ENCODE measurements around the gene MRPS35. TPM values are rescaled to one million over a fixed set of nuclear protein-coding genes. Genes with fewer than 3 reads are reported as not detected.

MRPS35 gene
- total RNA-seq, 3 donors from 2014 or later: 37.7 to 64.1 (median 43.5) TPM

GRCh38 chr12:27756670-27757195, 46.1 kb downstream of the MRPS35 start:
- H3K36me3 ChIP-seq: no peaks in the 10 kb centered on the region
- TF ChIP-seq POLR2AphosphoS5 (IDR thresholded peaks at IDR 0.05): no peak
- no peak for TF ChIP-seq CTCF (IDR thresholded peaks at IDR 0.05)
- TF ChIP-seq POLR2A (IDR thresholded peaks at IDR 0.05): no peak
- H3K27ac ChIP-seq: no peak overlapping the region
- no peaks in the 10 kb centered on the region for H3K9me3 ChIP-seq
- no peak overlapping the region for H3K4me3 ChIP-seq
- H3K4me1 ChIP-seq: no peaks in the 10 kb centered on the region
- H3K27me3 ChIP-seq: no peaks in the 10 kb centered on the region
- intact Hi-C loops (cut with DNase I; ENCODE audit: low total_unique reads): no loop called here
- no peak for DNase-seq (ENCODE audit: low spot score in 2 of 2)

GRCh38 chr12:27762757-27763156, 52.1 kb downstream of the MRPS35 start:
- no peak overlapping the region for H3K4me3 ChIP-seq
- H3K9me3 ChIP-seq: no peaks in the 10 kb centered on the region
- no peaks in the 10 kb centered on the region for H3K27me3 ChIP-seq
- no peak for DNase-seq (ENCODE audit: low spot score in 2 of 2)
- TF ChIP-seq CTCF (IDR thresholded peaks at IDR 0.05): no peak
- no peak for TF ChIP-seq POLR2A (IDR thresholded peaks at IDR 0.05)
- TF ChIP-seq POLR2AphosphoS5 (IDR thresholded peaks at IDR 0.05): no peak
- intact Hi-C loops (cut with DNase I; ENCODE audit: low total_unique reads): no loop called here
- H3K27ac ChIP-seq: no peak overlapping the region
- no peaks in the 10 kb centered on the region for H3K36me3 ChIP-seq
- no peaks in the 10 kb centered on the region for H3K4me1 ChIP-seq

GRCh38 chr12:27766587-27766986, 56.0 kb downstream of the MRPS35 start:
- Histone ChIP-seq H3K36me3 (no peaks in the 10 kb centered on the region), H3K27ac (no peak overlapping the region), H3K9me3 (no peaks in the 10 kb centered on the region), H3K27me3 (no peaks in the 10 kb centered on the region), H3K4me3 (no peak overlapping the region), H3K4me1 (no peaks in the 10 kb centered on the region)
- TF ChIP-seq CTCF (IDR thresholded peaks at IDR 0.05) (no peak), POLR2AphosphoS5 (IDR thresholded peaks at IDR 0.05) (no peak), POLR2A (IDR thresholded peaks at IDR 0.05) (no peak)
- intact Hi-C loops (cut with DNase I; ENCODE audit: low total_unique reads): no loop called here
- no peak for DNase-seq (ENCODE audit: low spot score in 2 of 2)

- H3K4me1 ChIP-seq: no peaks in the 10 kb centered on the region
- H3K4me3 ChIP-seq: no peak overlapping the region
- H3K27me3 ChIP-seq: no peaks in the 10 kb centered on the region
- no peak for TF ChIP-seq CTCF (IDR thresholded peaks at IDR 0.05)
- no peak for TF ChIP-seq POLR2AphosphoS5 (IDR thresholded peaks at IDR 0.05)
- TF ChIP-seq POLR2A (IDR thresholded peaks at IDR 0.05): no peak
- DNase-seq (ENCODE audit: low spot score in 2 of 2): no peak
- H3K9me3 ChIP-seq: no peaks in the 10 kb centered on the region
- intact Hi-C loops (cut with DNase I; ENCODE audit: low total_unique reads): no loop called here
- no peak overlapping the region for H3K27ac ChIP-seq
- no peaks in the 10 kb centered on the region for H3K36me3 ChIP-seq
Measured at GRCh38 chr12:27769142-27769673, 58.6 kb downstream of the MRPS35 start.

- Histone ChIP-seq H3K27me3 (no peaks in the 10 kb centered on the region), H3K4me3 (no peak overlapping the region), H3K4me1 (no peaks in the 10 kb centered on the region), H3K9me3 (no peaks in the 10 kb centered on the region), H3K27ac (no peak overlapping the region), H3K36me3 (no peaks in the 10 kb centered on the region)
- DNase-seq (ENCODE audit: low spot score in 2 of 2): no peak
- intact Hi-C loops (cut with DNase I; ENCODE audit: low total_unique reads): no loop called here
- TF ChIP-seq CTCF (IDR thresholded peaks at IDR 0.05) (no peak), POLR2A (IDR thresholded peaks at IDR 0.05) (no peak), POLR2AphosphoS5 (IDR thresholded peaks at IDR 0.05) (no peak)
Measured at GRCh38 chr12:27771481-27772327, 61.1 kb downstream of the MRPS35 start.
